Activated CD8-positive, alpha-beta memory T cell treated with anti-CD3 and anti-CD28 coated beads, Interleukin-2, amount 50 U/mL, for 1 hour (primary cell): ENCODE data around the gene NUP153.

ENCODE experiments used
- DNase-seq: peaks from one replicate; pipeline ENCODE4 v3.0.0-alpha.2; 2020; ENCODE audit errors: extremely low read depth

NUP153 gene

GRCh38 chr6:17662585-17662984, 44.1 kb downstream of the NUP153 start:
- no peak for DNase-seq

- DNase-seq, result no peak
These were observed 50.1 kb downstream of the NUP153 start for GRCh38 chr6:17656644-17657043.

GRCh38 chr6:17656092-17656491, 50.6 kb downstream of the NUP153 start:
- no peak for DNase-seq

- no peak for DNase-seq
These were observed 53.4 kb downstream of the NUP153 start for GRCh38 chr6:17653198-17653882.

GRCh38 chr6:17650656-17651309, 55.9 kb downstream of the NUP153 start:
- no peak for DNase-seq

- no peak for DNase-seq
These were observed 58.0 kb downstream of the NUP153 start for GRCh38 chr6:17648745-17649144.

- DNase-seq, result no peak
These were observed 66.2 kb downstream of the NUP153 start for GRCh38 chr6:17640477-17640917.

- no peak for DNase-seq
These were observed 68.5 kb downstream of the NUP153 start for GRCh38 chr6:17638212-17638715.

GRCh38 chr6:17635568-17635967, 71.2 kb downstream of the NUP153 start:
- no peak for DNase-seq

- DNase-seq, result no peak
These were observed 73.1 kb downstream of the NUP153 start for GRCh38 chr6:17633465-17634188.

- DNase-seq, result no peak
These were observed 73.8 kb downstream of the NUP153 start for GRCh38 chr6:17632934-17633333.

GRCh38 chr6:17630511-17631073, 76.1 kb downstream of the NUP153 start:
- no peak for DNase-seq

GRCh38 chr6:17629824-17630510, 76.8 kb downstream of the NUP153 start:
- DNase-seq, result no peak

GRCh38 chr6:17628873-17629272, 77.9 kb downstream of the NUP153 start:
- DNase-seq, result no peak

GRCh38 chr6:17624396-17624795, 82.3 kb downstream of the NUP153 start:
- DNase-seq, result no peak

- DNase-seq, result no peak
These were observed 84.6 kb downstream of the NUP153 start for GRCh38 chr6:17622144-17622543.

GRCh38 chr6:17621003-17621402, 85.7 kb downstream of the NUP153 start:
- no peak for DNase-seq

- no peak for DNase-seq
These were observed 90.9 kb downstream of the NUP153 start for GRCh38 chr6:17615794-17616193.

- no peak for DNase-seq
These were observed 94.7 kb downstream of the NUP153 start for GRCh38 chr6:17612048-17612447.

- DNase-seq, result no peak
These were observed 95.9 kb downstream of the NUP153 start for GRCh38 chr6:17610835-17611234.

- no peak for DNase-seq
These were observed 100.1 kb downstream of the NUP153 start for GRCh38 chr6:17606606-17607005.

- no peak for DNase-seq
These were observed 103.8 kb downstream of the NUP153 start for GRCh38 chr6:17602888-17603287.
